SK-N-SH (cell line): ENCODE results near the gene CFAP43. TPM values are rescaled to one million over a fixed set of nuclear protein-coding genes. Genes with fewer than 3 reads are reported as not detected.

Experiments used
- CTCF ChIA-PET: fragments of 300-600, 350-600 bp; formaldehyde crosslinking; extraction: SDS; loops from one replicate; lab custom pipeline; 2021; lab: Yijun Ruan, JAX
- POLR2A ChIA-PET: fragments of 350-600 bp; sonication (Branson Sonifier 250); formaldehyde crosslinking; extraction: SDS; loops from one replicate; lab custom pipeline; 2020; ENCODE audit warnings: antibody characterized with exemption, inconsistent platforms; lab: Yijun Ruan, JAX
- DNase-seq: peaks from one replicate; pipeline ENCODE4 v3.0.0; 2012
- H2AFZ ChIP-seq: fragments of 200-600 bp; sonication (generic); 2 replicates; pipeline ENCODE4 v1.8.1; 2016; ENCODE audit warnings: antibody characterized with exemption, mild to moderate bottlenecking, low read depth
- H3F3A ChIP-seq: fragments of 200-600 bp; sonication (generic); replicated peaks from 2 replicates; pipeline ENCODE3; 2016; ENCODE audit warnings: antibody characterized with exemption, mild to moderate bottlenecking; ENCODE audit not compliant: insufficient read depth
- H3K27ac ChIP-seq, 2 experiments: fragments of 200-500 bp in 1 of 2; fragments of 200-600 bp in 1 of 2; sonication (Bioruptor generic) in 1 of 2; sonication (generic), shearing (Covaris generic) in 1 of 2; 2 replicates each; pipeline versions ENCODE4 v1.5.1 to v1.6.1; 2014 to 2016; ENCODE audit warnings: low read depth in 2 of 2, inconsistent platforms in 1 of 2, low read length in 1 of 2, mild to moderate bottlenecking in 1 of 2, mixed read lengths in 1 of 2
- H3K27me3 ChIP-seq: fragments of 200-600 bp; sonication (generic), shearing (Covaris generic); 2 replicates; pipeline ENCODE4 v1.6.1; 2016; ENCODE audit warnings: mixed run types; ENCODE audit not compliant: insufficient read depth
- H3K36me3 ChIP-seq, 2 experiments: fragments of 200-500 bp in 1 of 2; fragments of 200-600 bp in 1 of 2; sonication (Bioruptor generic) in 1 of 2; sonication (generic) in 1 of 2; replicated peaks in 1 of 2; 2 replicates each; pipeline versions ENCODE3 to v1.5.1; 2014 to 2016; ENCODE audit warnings: low read length in 1 of 2, mild to moderate bottlenecking in 1 of 2; ENCODE audit not compliant: insufficient read depth in 2 of 2, control insufficient read depth in 1 of 2
- H3K4me1 ChIP-seq, 2 experiments: fragments of 200-500 bp in 1 of 2; fragments of 200-600 bp in 1 of 2; sonication (Bioruptor generic) in 1 of 2; sonication (generic), shearing (Covaris generic) in 1 of 2; 2 replicates each; pipeline versions ENCODE4 v1.5.1 to v1.6.1; 2014 to 2016; ENCODE audit warnings: low read depth in 1 of 2, low read length in 1 of 2, mixed run types in 1 of 2; ENCODE audit not compliant: insufficient read depth in 2 of 2, control insufficient read depth in 1 of 2
- H3K4me2 ChIP-seq: fragments of 200-600 bp; sonication (generic), shearing (Covaris generic); 2 replicates; pipeline ENCODE4 v1.6.1; 2017; ENCODE audit warnings: mixed run types
- H3K4me3 ChIP-seq, 2 experiments: fragments of 200-500 bp in 1 of 2; fragments of 200-600 bp in 1 of 2; sonication (Bioruptor generic) in 1 of 2; sonication (generic), shearing (Covaris generic) in 1 of 2; 2 replicates each; pipeline versions ENCODE4 v1.5.1 to v1.8.1; 2014 to 2016; ENCODE audit warnings: low read depth in 2 of 2, inconsistent platforms in 1 of 2, low read length in 1 of 2, mild to moderate bottlenecking in 1 of 2, mixed read lengths in 1 of 2, moderate library complexity in 1 of 2
- H3K79me2 ChIP-seq: fragments of 200-600 bp; sonication (generic); 2 replicates; pipeline ENCODE4 v1.8.1; 2017; ENCODE audit warnings: mild to moderate bottlenecking; ENCODE audit not compliant: insufficient read depth
- H3K9ac ChIP-seq: fragments of 200-600 bp; sonication (generic); 2 replicates; pipeline ENCODE4 v1.6.1; 2017; ENCODE audit warnings: mixed run types
- H3K9me2 ChIP-seq: fragments of 200-600 bp; sonication (generic); 2 replicates; pipeline ENCODE4 v1.6.1; 2017; ENCODE audit warnings: mixed run types
- H3K9me3 ChIP-seq: fragments of 200-600 bp; sonication (generic); 2 replicates; pipeline ENCODE4 v1.6.1; 2017; ENCODE audit warnings: mixed run types, mild to moderate bottlenecking, moderate library complexity
- H4K20me1 ChIP-seq: fragments of 200-600 bp; sonication (generic); 2 replicates; pipeline ENCODE4 v1.6.1; 2017; ENCODE audit warnings: mild to moderate bottlenecking, mixed run types; ENCODE audit not compliant: insufficient read depth
- EZH2phosphoT487 ChIP-seq: fragments of 200-600 bp; sonication (generic); IDR thresholded peaks from 2 replicates; pipeline ENCODE4 v1.6.1; 2017; ENCODE audit warnings: low read depth, mixed run types, mild to moderate bottlenecking, antibody characterized with exemption, moderate library complexity, borderline replicate concordance
- FOSL2 ChIP-seq: IDR thresholded peaks from 2 replicates; pipeline ENCODE4 v1.4.0; 2012; ENCODE audit warnings: low read depth, mild to moderate bottlenecking, moderate library complexity, borderline replicate concordance
- FOXJ3 ChIP-seq: sonication (generic); formaldehyde crosslinking; IDR thresholded peaks from 2 replicates; pipeline ENCODE4 v1.5.1; 2020; ENCODE audit warnings: mild to moderate bottlenecking, missing genetic modification reagents
- FOXM1 ChIP-seq: IDR thresholded peaks from 2 replicates; pipeline ENCODE4 v1.4.0; 2012; ENCODE audit warnings: low read depth, mild to moderate bottlenecking
- IRF3 ChIP-seq: fragments of 150-350 bp; IDR thresholded peaks from 2 replicates; pipeline ENCODE4 v1.6.1; 2016; ENCODE audit warnings: mild to moderate bottlenecking, low read depth, low read length
- JUND ChIP-seq: IDR thresholded peaks from 2 replicates; pipeline ENCODE4 v1.4.0; 2012
- MEF2A ChIP-seq: IDR thresholded peaks from 2 replicates; pipeline ENCODE4 v1.4.0; 2012; ENCODE audit warnings: low read depth, borderline replicate concordance
- MXI1 ChIP-seq: IDR thresholded peaks from 2 replicates; pipeline ENCODE4 v1.6.1; 2012; ENCODE audit warnings: mild to moderate bottlenecking, low read depth, low read length, improper control_type of control experiment
- NRF1 ChIP-seq: IDR thresholded peaks from 2 replicates; pipeline ENCODE4 v1.6.1; 2012; ENCODE audit warnings: low read depth, mild to moderate bottlenecking, low read length
- PBX3 ChIP-seq: IDR thresholded peaks from 2 replicates; pipeline ENCODE4; 2012
- RAD21 ChIP-seq: IDR thresholded peaks from 2 replicates; pipeline ENCODE4 v1.6.1; 2012; ENCODE audit warnings: mild to moderate bottlenecking, low read length
- RCOR1 ChIP-seq: fragments of 150-350 bp; IDR thresholded peaks from 2 replicates; pipeline ENCODE4 v1.6.1; 2017; ENCODE audit warnings: antibody characterized with exemption, low read length
- RFX5 ChIP-seq: IDR thresholded peaks from 2 replicates; pipeline ENCODE4 v1.6.1; 2012; ENCODE audit warnings: mild to moderate bottlenecking, improper control_type of control experiment, low read length
- RXRA ChIP-seq: IDR thresholded peaks from 2 replicates; pipeline ENCODE4 v1.4.0; 2012; ENCODE audit warnings: low read depth, mild to moderate bottlenecking, borderline replicate concordance
- SIN3A ChIP-seq: IDR thresholded peaks from 2 replicates; pipeline ENCODE4 v1.6.1; 2012; ENCODE audit warnings: low read depth, mild to moderate bottlenecking, low read length, moderate library complexity, borderline replicate concordance
- TCF12 ChIP-seq: IDR thresholded peaks from 2 replicates; pipeline ENCODE4 v1.4.0; 2012
- USF2 ChIP-seq: fragments of 150-350 bp; IDR thresholded peaks from 2 replicates; pipeline ENCODE4 v1.6.1; 2017; ENCODE audit warnings: antibody characterized with exemption, low read length, low read depth, borderline replicate concordance
- YY1 ChIP-seq: IDR thresholded peaks from 2 replicates; pipeline ENCODE4 v1.4.0; 2012; ENCODE audit warnings: low read depth, mild to moderate bottlenecking
- WGBS: methylation state at CpG from one replicate; pipeline ENCODE4 v1.1.6; 2017; ENCODE audit warnings: low lambda C conversion rate; 5-methylcytosine and 5-hydroxymethylcytosine counted together
- polyA plus RNA-seq, 3 experiments: library from polyadenylated mRNA; depleted of rRNA; stranded (reverse); fragments of >200 nt; gene quantifications; 2 replicates each; pipeline ENCODE4 v1.2.3, GENCODE V29; 2012
- TF ChIP-seq, protein P1 (sequence below): IDR thresholded peaks from 2 replicates; pipeline ENCODE4 v1.6.1; 2012; ENCODE audit warnings: mild to moderate bottlenecking, low read depth, low read length, moderate library complexity
- TF ChIP-seq, protein P2 (sequence below): IDR thresholded peaks from 2 replicates; pipeline ENCODE4 v1.4.0; 2012; ENCODE audit warnings: low read depth

The CFAP43 gene
- polyA plus RNA-seq, 1 of the 3 experiments (the other 2 are of a cell fraction): 0.35 TPM

DNA sequence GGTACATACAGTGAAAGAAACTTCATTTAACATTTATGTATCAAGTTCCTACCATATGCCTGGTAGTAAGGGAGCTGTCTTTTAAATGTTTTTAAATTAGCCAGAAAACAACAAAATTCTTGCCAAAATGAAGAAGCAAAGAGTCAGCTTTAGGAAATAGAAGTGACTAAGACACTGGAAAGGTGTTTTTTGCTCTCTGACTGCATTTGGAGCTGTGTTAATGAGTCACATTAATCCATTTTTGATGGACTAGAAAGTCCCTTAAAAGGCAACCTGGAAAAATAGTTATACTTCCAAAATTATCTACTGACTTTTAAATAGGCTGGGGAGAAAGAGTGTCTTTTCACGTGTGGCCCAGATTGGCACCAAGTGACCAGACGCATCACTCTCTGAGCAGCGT lies 142.5 kb downstream of the CFAP43 start:
- no peak overlapping the region for H3K4me2 ChIP-seq
- 87% methylated on average over 3 of the region's 3 CpGs for WGBS
- H3K27ac ChIP-seq: no peak overlapping the region
- H3K9me2 ChIP-seq: no peaks in the 10 kb centered on the region
- H3F3A ChIP-seq: peaks cover 15% of the 10 kb centered on the region
- ChIA-PET CTCF (interaction anchor here (1.0 to 3.1 kb wide), 3 partner anchors 9 to 32 kb away, joined by 3 to 12 read pairs (median 4); partner anchors contain the start of gene SFR1), POLR2A (no interaction called here)
- H3K79me2 ChIP-seq: no peaks in the 10 kb centered on the region
- no peak overlapping the region for H3K4me3 ChIP-seq
- no peak for DNase-seq
- no peaks in the 10 kb centered on the region for H3K4me1 ChIP-seq
- TF ChIP-seq YY1 (no peak), RAD21 (no peak), PBX3 (no peak), TCF12 (no peak)
- TF ChIP-seq, all 33 proteins: peak for 0
- Histone ChIP-seq H3K9ac (no peak overlapping the region), H2AFZ (no peak overlapping the region), H3K27me3 (no peaks in the 10 kb centered on the region), H4K20me1 (no peaks in the 10 kb centered on the region), H3K9me3 (peaks cover 12% of the 10 kb centered on the region; the same call in 1 of the 2 replicates), H3K36me3 (no peaks in the 10 kb centered on the region)

DNA sequence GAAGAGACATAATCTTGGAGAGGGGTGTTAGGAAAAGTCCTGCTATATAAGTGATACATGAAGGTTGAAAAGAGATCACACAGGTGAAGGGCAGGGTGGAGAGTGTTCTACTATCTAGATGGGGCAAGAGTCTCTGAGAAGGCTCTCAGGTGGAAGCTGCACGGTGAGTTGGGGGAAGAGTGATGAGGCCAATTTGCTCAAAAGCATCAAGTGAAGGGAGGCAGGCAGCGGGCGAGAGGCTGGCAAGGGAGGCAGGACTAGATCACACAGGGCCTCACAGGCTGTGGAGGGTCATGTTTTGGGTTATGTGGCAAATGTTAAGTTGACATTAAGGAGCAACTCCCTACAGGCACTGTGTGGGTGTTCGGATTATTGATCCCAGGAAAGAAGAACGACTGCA lies 143.9 kb downstream of the CFAP43 start:
- no peak overlapping the region for H3K9ac ChIP-seq
- POLR2A ChIA-PET: no interaction called here
- CTCF ChIA-PET: interaction anchor here (1.2 kb wide), 1 partner anchor 14 kb away, joined by 3 read pairs; no protein-coding TSS in a partner anchor
- no peak for TF ChIP-seq FOXJ3 (CRISPR knock-in tag)
- no peak for TF ChIP-seq RCOR1
- TF ChIP-seq IRF3: no peak
- TF ChIP-seq MEF2A: no peak
- TF ChIP-seq, protein P1, sequence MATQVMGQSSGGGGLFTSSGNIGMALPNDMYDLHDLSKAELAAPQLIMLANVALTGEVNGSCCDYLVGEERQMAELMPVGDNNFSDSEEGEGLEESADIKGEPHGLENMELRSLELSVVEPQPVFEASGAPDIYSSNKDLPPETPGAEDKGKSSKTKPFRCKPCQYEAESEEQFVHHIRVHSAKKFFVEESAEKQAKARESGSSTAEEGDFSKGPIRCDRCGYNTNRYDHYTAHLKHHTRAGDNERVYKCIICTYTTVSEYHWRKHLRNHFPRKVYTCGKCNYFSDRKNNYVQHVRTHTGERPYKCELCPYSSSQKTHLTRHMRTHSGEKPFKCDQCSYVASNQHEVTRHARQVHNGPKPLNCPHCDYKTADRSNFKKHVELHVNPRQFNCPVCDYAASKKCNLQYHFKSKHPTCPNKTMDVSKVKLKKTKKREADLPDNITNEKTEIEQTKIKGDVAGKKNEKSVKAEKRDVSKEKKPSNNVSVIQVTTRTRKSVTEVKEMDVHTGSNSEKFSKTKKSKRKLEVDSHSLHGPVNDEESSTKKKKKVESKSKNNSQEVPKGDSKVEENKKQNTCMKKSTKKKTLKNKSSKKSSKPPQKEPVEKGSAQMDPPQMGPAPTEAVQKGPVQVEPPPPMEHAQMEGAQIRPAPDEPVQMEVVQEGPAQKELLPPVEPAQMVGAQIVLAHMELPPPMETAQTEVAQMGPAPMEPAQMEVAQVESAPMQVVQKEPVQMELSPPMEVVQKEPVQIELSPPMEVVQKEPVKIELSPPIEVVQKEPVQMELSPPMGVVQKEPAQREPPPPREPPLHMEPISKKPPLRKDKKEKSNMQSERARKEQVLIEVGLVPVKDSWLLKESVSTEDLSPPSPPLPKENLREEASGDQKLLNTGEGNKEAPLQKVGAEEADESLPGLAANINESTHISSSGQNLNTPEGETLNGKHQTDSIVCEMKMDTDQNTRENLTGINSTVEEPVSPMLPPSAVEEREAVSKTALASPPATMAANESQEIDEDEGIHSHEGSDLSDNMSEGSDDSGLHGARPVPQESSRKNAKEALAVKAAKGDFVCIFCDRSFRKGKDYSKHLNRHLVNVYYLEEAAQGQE: no peak
- no peak for TF ChIP-seq FOSL2
- TF ChIP-seq NRF1: no peak
- TF ChIP-seq EZH2phosphoT487: no peak
- no peak for TF ChIP-seq RFX5
- TF ChIP-seq MXI1: no peak
- TF ChIP-seq JUND: no peak
- TF ChIP-seq, protein P2, sequence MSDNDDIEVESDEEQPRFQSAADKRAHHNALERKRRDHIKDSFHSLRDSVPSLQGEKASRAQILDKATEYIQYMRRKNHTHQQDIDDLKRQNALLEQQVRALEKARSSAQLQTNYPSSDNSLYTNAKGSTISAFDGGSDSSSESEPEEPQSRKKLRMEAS: no peak
- TF ChIP-seq FOXM1: no peak
- no peak for TF ChIP-seq USF2
- no peak for TF ChIP-seq SIN3A
- TF ChIP-seq RXRA: no peak

More for the DNA sequence above, 143.9 kb downstream of the CFAP43 start:
- Histone ChIP-seq H3K9me2 (no peaks in the 10 kb centered on the region), H3K9me3 (peaks cover 5% of the 10 kb centered on the region; the same call in 1 of the 2 replicates), H3K27ac (no peak overlapping the region), H3K4me3 (no peak overlapping the region), H3F3A (peaks cover 4% of the 10 kb centered on the region), H4K20me1 (no peaks in the 10 kb centered on the region), H3K4me2 (no peak overlapping the region), H2AFZ (no peak overlapping the region), H3K79me2 (no peaks in the 10 kb centered on the region), H3K36me3 (no peaks in the 10 kb centered on the region), H3K27me3 (no peaks in the 10 kb centered on the region), H3K4me1 (no peaks in the 10 kb centered on the region)
- no peak for DNase-seq
- WGBS: 70% methylated on average over 5 of the region's 5 CpGs
